ENCODE results near the gene BCL2.

The BCL2 gene

GRCh38 chr18:63102941-63103744, 216.4 kb downstream of the BCL2 start:
- no peak for DNase-seq

DNA sequence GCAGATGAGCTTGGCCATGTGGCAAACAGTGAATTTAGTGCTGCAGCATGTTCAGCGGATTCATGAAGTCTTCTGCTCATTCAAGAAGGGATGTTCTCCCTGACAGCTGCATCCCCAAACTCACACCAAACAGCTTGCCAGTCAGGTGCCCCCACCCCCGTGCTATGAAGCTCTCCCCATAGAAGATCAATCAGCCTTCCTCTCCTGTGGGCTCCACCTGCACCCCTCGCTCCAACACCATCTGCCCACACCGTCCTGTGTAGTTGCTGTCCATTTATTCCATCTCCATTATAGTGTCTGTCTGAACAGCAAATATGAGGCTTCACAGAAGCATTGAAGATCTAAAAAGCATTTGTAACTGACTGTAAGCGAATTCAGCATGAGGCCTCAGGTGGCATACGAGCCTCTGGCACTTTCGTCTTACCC, 218.9 kb downstream of the BCL2 start:
- no peak for DNase-seq

DNA sequence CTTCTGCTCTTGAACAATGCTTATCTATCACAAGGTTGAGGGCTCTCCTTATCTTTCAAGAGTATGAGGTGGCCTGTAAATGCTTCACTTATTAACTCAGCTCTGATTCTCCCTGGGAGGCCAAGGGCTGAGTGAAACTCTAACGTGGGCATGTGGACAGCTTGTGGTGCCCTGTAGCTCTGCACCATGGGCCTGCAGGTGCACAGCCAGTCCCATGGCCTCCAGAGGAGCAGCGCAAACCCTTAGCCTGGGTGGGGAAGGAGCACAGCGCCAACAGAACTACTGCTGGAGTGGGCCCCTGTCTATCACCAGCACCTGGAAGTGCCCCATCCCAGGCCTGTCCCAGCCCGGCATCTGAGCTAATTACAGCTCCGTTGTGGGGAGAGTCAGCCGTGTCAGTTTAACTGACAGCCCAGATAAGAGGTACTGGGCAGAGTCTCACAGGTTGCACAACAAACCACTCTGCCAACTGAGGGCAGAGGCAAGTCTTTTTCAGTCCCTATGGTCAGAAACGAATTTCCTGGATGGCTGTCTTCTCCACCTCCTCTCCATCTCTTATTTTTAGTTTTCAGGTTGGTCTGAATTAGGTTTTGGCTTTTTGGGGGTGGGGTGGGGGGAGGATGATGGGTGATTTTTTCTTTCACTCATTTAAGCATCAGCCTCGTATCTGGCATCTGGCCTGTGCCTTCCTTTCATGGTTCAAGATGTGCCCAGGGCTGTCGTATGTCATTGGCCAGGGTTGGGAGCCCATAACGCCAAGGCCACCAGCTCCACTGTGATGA, 219.5 kb downstream of the BCL2 start:
- peak; percentile 74 for DNase-seq

- DNase-seq: no peak
Observed at GRCh38 chr18:63099091-63099840, 220.3 kb downstream of the BCL2 start.

DNA sequence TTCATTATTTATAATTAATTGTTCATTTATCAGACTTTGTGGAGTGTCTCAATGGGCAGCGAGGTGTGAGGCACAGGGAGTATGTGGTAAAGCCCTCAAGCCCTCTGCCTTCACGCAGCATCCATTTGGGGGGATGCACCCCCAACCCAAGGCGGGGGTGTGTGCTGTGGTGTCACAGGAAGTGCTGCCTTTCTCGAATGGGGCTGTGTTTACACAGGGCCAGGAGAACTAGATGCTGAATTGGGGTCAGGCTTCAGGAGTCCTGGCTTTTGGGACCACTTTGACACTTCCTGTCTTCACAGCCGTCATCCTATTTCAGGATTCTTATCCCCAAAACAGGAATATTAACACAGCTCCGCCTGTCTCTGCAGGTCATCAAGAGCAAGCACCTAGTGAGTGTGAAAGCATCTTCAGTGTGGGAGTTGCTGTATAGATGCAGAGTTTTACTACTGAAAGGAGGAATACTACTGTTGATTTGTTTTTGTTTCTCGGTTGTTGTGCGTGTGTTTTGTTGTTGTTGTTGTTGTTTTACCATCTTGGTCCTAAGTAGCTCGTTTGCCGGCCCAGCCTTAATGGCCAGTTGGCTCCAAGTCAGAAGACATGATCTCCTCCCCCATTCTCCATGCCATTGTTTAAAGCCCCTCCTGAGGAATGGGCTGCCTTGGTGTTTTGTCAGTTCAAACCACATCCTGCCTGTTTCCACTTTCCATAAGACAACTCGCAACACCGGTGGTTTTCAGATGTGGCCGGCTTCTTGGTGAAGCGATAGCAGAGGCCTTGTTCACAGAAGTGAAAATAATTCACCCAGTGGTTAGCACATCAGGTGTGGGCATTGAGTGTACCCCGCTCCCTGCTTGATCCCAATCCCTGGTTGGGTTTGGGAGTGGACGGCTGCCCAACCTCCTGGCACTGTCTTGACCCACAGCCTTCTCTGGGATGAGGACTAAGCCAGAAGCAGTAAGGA, 221.3 kb downstream of the BCL2 start:
- DNase-seq: no peak

- no peak for DNase-seq
Observed at GRCh38 chr18:63097178-63097577, 222.4 kb downstream of the BCL2 start.

DNA sequence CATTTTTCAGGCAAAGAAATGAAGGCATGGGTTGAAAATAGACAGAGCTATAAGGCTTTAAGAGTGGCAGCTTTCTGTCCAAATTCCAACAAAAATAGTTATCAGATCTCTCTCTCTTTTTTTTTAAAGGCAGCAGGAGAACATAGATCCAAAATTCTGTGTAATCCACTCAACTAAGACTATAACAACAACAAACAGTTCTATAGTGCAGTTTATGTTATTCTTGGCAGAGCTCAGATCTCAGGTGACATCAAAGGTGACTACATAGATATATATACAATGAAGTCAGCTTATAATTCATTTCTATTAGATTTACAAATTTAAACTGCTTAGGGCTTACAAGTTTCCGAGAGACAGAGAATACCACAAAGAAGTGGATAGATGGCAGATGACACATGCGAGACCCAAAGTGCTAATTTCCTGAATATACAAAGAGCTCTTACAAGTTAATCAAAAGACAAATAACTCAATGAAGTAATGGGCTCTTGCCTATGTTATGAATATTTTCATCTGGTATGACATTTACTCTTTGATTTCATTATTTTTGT, 223.2 kb downstream of the BCL2 start:
- DNase-seq: no peak

DNA sequence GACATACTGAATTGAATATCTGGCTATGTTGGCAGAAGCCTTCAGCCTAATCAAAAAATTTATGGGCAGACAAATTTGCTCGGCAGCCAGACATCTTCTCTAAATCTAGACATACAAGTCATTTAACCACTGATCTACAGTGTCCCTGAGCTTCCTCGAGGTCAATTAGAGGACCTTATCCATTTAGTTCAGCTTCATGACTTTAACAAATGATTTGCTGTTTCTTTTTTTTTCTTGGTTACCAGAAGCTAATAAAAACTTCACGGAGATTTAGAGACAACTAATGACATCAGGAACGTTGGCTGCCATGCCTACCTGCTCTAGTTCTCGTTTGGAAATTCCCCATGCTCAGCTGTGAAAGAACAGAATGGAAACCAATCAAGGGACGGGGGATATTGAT, 223.8 kb downstream of the BCL2 start:
- DNase-seq: no peak

DNA sequence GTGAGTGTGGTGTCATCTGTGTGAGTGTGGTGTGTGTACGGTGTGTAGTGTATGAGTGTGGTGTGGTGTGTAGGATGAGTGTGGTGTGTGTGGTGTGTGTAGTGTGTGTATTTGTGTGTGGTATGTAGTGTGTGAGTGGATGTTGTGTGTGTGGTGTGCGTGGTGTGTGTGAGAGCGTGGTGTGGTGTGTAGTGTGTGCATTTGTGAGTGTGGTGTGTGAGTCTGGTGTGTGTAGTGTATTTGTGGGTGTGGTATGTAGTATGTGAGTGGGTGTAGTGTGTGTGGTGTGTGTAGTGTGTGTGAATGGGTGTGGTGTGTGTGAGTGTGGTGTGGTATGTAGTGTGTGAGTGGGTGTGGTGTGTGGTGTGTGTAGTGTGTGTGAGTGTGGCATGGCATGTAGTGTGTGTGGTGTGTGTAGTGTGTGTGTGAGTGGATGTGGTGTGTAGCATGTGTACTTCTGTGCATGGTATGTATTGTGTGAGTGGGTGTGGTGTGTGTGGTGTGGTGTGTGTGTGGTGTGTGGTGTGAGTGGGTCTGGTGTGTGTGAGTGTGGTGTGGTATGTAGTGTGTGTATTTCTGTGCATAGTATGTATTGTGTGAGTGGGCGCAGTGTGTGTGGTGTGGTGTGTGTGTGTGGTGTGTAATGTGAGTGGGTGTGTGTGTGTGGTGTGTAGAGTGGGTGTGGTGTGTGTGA, 227.8 kb downstream of the BCL2 start:
- no peak for DNase-seq

GRCh38 chr18:63090334-63090733, 229.2 kb downstream of the BCL2 start:
- no peak for DNase-seq

DNA sequence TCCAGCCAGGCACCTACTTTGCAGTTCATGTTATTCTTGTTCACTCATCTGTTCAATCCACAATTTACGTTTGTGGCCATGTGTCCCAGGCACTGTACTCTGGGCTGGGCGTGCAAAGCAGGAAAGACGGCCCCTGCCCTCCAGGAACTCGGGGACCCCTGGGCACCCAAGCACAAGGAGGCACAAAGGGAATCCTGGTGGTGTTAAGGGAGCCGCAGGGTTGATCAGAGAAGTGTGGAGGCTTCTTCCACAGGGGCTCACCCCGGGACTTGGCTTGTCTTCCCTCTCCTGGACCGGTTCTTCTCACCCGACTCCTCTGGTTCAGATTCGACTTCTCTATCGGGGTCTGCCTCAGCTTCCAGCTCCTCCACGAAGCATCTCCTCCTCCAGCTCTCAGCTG, 230.5 kb downstream of the BCL2 start:
- DNase-seq: no peak

DNA sequence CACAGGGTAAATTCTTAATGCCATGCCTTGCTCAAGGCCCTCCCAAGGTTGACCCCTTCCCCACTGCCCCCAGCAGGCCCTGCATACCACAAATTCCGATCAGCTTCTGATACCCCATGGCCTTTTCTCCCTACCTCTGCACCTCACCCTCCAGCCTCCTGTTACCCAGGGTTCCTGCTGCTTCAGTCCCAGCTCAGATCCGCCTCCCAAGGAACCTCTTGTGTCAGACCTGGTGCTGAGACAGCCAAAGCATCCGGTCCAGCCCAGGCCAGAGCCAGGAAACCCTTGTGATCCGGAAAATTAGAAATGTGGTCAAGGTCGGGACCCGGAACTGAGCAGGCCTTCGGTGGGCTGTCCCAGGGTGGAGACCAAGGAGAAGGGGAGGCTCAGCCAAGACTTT, 231.3 kb downstream of the BCL2 start:
- no peak for DNase-seq

GRCh38 chr18:63087421-63088230, 231.9 kb downstream of the BCL2 start:
- no peak for DNase-seq

DNA sequence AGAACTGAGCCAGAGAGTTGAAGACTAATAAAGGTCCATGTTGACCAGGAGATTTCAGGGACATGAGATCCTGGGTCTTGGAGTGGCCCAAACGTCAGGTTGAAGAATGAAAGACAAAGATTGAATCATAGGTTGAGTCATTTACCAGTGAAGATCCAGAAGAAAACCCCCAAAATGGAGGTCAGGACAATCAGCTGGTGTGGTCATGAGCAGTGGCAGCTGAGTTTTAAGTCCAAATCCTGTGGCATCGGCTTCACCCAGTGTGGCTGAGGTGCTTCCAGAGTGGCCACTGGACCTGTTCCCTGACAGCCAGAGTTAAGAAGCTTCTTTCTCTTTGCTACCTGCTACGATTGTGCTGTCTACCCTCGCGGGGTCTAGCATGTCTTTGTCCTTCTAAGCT, 234.0 kb downstream of the BCL2 start:
- DNase-seq: no peak

DNA sequence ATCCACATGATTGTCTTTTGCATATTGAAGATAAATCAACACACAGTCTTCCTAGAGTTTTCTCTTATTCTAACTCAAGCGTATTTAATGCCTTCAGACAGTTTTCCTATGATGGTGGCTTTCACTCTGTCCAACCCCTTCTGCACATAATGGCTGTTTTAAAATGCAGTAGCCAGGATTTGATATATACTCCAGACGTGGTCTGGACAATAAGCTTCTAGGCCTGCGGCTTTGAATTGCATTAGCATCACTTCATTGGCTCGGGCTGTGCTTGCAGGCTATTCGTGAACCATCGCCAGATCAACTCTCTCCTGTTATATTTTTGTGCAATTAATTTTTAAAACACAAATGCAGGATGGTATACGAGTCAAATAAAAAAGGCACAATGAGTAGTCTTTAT, 235.3 kb downstream of the BCL2 start:
- no peak for DNase-seq

DNA sequence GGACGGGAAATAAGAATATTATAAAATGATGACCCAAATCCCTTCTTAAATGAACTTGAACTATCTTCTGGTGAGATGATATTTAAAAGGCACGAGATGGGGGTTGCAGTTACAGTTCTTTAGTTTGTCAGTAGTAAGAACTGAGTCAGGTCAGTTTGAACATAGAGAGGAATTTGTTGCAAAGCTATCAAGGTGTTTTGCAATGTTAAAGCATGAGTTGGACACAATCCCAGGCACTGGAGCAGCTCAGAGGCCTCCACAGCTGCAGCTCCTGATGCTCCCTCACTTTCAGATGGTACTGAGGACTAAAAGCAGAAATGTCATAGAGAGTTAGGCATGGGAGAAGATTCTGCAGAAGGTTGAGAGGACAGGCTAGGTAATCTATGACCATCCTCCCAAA, 236.0 kb downstream of the BCL2 start:
- no peak for DNase-seq

DNA sequence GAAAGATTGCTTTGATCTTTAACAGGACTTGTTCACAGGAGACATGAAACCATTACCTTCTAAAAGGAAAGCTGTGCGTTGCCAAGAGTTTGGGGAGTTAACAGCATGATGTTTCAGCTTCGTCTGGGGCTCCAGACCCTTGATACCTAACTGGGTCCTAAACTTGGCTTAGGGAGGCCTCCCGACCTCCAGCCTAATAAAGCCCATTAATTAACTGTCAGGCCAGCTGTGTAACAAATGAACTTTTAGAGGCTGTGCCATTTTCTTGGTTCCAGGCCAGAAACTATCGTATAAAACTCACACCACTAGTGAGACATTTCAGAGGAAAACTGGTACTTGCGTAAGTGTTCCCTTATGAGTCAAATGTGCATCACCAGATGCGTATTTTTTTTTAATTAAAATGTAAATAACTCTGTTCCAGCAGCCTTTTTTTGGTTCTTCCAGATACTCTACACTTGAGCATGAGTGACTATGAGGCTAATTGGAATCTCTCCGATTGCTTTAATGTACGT, 236.5 kb downstream of the BCL2 start:
- no peak for DNase-seq

DNA sequence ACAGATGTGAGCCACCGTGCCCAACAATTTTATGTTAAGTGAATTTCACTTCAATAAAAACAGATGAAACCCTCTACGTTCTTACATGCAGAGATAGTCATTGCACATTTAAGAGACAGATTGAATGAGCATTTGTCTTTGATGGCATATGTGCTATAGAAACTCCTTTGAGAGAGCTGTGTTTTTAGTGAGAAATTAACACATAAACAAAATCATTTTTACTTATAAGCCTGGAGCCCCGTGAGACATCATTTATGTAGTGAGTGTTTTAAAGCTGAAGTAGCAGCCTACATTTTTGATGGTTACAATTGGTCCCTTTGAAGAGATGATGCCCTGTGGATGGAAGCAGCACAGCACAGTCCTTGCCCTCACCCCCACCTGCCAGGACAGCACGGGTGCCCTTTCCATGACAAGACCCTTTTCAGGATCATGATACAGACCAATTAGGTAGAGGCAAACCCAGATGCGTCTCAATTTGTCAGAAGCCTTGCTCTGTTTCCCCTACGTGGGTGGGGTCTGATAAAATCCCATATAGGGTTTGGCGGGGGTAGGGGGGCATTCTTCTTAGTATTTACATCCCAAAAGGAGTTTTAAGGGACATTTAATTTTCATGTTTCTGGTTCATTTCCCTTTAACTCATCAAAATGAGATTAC, 237.1 kb downstream of the BCL2 start:
- no peak for DNase-seq

DNA sequence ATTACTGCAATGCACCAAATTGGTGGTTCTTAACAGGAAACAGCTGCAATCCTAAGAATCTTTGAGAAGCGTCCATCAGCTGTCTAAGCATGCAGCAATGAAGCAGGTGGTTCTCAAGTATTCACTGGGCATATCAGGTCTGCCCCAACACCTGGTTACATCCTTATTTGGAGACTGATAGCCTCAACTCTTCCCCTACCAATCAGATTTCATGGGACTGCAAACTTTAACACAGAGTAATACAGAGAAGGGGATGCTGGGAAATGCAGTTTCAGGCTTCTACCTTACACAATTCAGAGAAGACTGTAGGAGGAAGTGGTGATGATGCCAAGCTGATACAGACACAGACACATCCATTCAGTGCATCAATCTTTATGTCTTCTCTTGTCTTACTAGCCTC, 240.5 kb downstream of the BCL2 start:
- DNase-seq: no peak

GRCh38 chr18:63078471-63078870, 241.1 kb downstream of the BCL2 start:
- no peak for DNase-seq

Measured in kidney glomerular epithelial cell (primary cell).